ENCODE data around the gene CACNG5.

Gene CACNG5

DNA sequence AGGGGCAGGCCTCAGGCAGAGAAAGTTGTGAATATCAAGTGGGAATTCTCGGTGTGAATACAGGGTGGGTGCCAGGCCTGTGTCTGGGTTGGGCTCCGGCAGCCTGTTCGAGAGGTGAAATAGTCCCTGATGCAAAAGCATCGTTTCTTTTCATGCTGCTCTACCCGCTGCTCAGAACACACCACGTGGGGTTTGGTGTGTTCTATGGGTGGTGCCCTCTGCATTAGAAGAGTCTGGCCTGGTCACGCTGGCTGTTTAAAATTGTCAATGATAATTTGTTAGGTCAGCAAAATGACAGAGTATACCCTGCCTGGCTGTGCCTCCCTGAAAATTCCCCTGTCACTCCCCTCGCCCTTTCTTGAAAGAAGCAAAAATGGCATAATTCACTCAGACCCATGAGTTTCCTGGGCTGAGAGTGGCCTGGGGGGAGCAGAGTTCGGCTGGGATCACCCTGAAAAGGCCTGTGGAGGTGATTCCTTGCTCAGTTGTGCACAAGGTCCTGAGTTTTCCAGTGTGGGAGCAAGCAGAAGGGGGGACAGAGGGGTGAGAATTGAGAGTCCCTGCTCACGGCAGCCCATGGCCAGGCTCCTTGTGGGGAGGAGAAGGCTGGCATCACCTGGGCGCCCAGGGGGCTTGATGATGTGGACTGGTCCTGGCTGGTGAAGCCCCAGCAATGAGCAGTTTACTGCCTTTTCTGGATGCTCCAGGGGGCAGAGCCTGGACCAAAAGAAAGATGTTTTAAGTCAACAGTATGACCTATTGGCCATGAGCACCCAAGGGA lies 3.2 kb downstream of the CACNG5 start:
- DNase-seq (ENCODE audit: low read depth, low spot score), result no peak
- TF ChIP-seq FOXP2 (optimal IDR thresholded peaks at IDR 0.05; ENCODE audit: control extremely low read depth, extremely low read length, insufficient read depth), result no peak
- TF ChIP-seq POLR2AphosphoS5 (IDR thresholded peaks at IDR 0.05; ENCODE audit: borderline replicate concordance, low read depth, low read length), result no peak
- TF ChIP-seq EZH2 (IDR thresholded peaks at IDR 0.05), result no peak
- no peak overlapping the region for H3K9ac ChIP-seq (ENCODE audit: insufficient read length)
- H3K36me3 ChIP-seq (ENCODE audit: insufficient read depth, low read length), result no peaks in the 10 kb centered on the region
- no peak overlapping the region for H3K4me3 ChIP-seq
- H3K9me3 ChIP-seq (ENCODE audit: low read depth, low read length), result no peaks in the 10 kb centered on the region
- H3K27ac ChIP-seq, result no peak overlapping the region

DNA sequence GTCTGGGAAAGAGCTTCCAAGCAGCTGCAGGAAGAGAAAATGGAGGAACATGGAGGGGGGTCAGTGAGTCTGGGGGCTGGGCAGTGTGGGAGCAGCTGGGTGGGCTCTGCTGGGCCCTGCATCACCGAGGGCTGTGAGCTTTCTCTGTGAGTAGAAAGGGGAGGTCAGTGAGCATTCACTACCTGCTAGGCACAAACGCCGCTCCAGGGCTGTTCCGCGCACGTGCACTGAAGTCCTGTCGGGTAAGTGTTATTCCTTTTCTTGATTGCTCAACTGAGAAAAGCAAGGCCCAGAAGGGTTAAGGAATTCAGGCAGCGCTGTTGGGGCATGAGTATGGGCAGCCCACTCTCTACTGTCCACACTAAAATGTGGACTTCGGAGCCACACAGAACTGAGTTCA lies 4.7 kb downstream of the CACNG5 start:
- Histone ChIP-seq H3K9me3 (ENCODE audit: low read depth, low read length) (no peaks in the 10 kb centered on the region), H3K4me3 (no peak overlapping the region), H3K36me3 (ENCODE audit: insufficient read depth, low read length) (no peaks in the 10 kb centered on the region), H3K9ac (ENCODE audit: insufficient read length) (no peak overlapping the region), H3K27ac (no peak overlapping the region)
- TF ChIP-seq EZH2 (IDR thresholded peaks at IDR 0.05) (no peak), FOXP2 (optimal IDR thresholded peaks at IDR 0.05; ENCODE audit: control extremely low read depth, extremely low read length, insufficient read depth) (no peak), POLR2AphosphoS5 (IDR thresholded peaks at IDR 0.05; ENCODE audit: borderline replicate concordance, low read depth, low read length) (no peak)
- DNase-seq (ENCODE audit: low read depth, low spot score), result no peak

DNA sequence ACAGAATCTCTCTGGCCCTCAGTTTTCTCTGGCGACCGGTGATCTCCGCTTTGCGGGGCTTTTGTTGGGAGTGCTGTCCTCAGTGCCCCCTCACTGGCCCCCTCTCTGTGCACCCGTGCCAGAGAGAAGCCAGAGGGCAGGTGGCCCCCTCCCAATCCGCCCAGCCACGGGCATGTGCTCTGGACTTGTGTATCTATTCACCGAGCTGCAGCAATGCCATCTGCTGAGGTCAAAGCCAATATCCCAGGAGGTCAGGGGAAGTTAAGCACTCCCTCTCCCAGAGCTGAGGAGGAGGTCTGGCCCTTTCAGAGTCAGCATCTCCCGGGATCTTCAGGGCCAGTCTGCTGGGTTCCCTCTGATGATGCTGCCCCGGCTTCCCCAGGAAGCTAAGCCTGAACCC lies 5.1 kb downstream of the CACNG5 start:
- H3K4me3 ChIP-seq, result no peak overlapping the region
- TF ChIP-seq EZH2 (IDR thresholded peaks at IDR 0.05), result no peak
- no peak overlapping the region for H3K27ac ChIP-seq
- no peak overlapping the region for H3K9ac ChIP-seq (ENCODE audit: insufficient read length)
- no peaks in the 10 kb centered on the region for H3K36me3 ChIP-seq (ENCODE audit: insufficient read depth, low read length)
- DNase-seq (ENCODE audit: low read depth, low spot score), result no peak
- no peaks in the 10 kb centered on the region for H3K9me3 ChIP-seq (ENCODE audit: low read depth, low read length)

DNA sequence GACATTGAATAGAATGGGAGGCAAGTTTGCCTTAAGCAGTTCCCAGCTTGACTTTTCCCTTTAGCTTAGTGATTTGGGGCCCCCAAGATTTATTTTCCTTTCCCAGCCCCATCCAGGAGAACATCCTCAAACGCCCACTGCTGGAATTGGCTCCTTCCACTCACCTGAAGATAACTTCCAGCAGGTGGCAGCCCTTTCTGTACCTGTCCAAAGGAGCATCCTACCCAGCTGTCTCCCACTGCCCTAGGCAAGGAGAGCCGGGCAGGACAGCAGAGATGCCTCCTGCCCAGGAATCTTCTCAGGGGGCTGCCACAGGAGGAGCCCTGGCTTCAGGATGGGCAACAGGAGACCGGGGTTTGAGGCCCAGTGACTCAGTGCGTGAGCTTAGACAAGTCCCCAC lies 6.4 kb downstream of the CACNG5 start:
- DNase-seq (ENCODE audit: low read depth, low spot score), result no peak
- Histone ChIP-seq H3K9me3 (ENCODE audit: low read depth, low read length) (no peaks in the 10 kb centered on the region), H3K36me3 (ENCODE audit: insufficient read depth, low read length) (no peaks in the 10 kb centered on the region), H3K9ac (ENCODE audit: insufficient read length) (no peak overlapping the region), H3K27ac (no peak overlapping the region), H3K4me3 (no peak overlapping the region)
- TF ChIP-seq EZH2 (IDR thresholded peaks at IDR 0.05), result no peak
- TF ChIP-seq POLR2AphosphoS5 (IDR thresholded peaks at IDR 0.05; ENCODE audit: borderline replicate concordance, low read depth, low read length), result no peak
- TF ChIP-seq FOXP2 (optimal IDR thresholded peaks at IDR 0.05; ENCODE audit: control extremely low read depth, extremely low read length, insufficient read depth), result no peak

- Histone ChIP-seq H3K27ac (no peak overlapping the region), H3K36me3 (ENCODE audit: insufficient read depth, low read length) (no peaks in the 10 kb centered on the region), H3K9me3 (ENCODE audit: low read depth, low read length) (no peaks in the 10 kb centered on the region), H3K4me3 (no peak overlapping the region), H3K9ac (ENCODE audit: insufficient read length) (no peak overlapping the region)
- DNase-seq (ENCODE audit: low read depth, low spot score), result no peak
- TF ChIP-seq EZH2 (IDR thresholded peaks at IDR 0.05), result no peak
- TF ChIP-seq POLR2AphosphoS5 (IDR thresholded peaks at IDR 0.05; ENCODE audit: borderline replicate concordance, low read depth, low read length), result no peak
- TF ChIP-seq FOXP2 (optimal IDR thresholded peaks at IDR 0.05; ENCODE audit: control extremely low read depth, extremely low read length, insufficient read depth), result no peak
These were observed 6.8 kb downstream of the CACNG5 start for GRCh38 chr17:66841744-66842143.

DNA sequence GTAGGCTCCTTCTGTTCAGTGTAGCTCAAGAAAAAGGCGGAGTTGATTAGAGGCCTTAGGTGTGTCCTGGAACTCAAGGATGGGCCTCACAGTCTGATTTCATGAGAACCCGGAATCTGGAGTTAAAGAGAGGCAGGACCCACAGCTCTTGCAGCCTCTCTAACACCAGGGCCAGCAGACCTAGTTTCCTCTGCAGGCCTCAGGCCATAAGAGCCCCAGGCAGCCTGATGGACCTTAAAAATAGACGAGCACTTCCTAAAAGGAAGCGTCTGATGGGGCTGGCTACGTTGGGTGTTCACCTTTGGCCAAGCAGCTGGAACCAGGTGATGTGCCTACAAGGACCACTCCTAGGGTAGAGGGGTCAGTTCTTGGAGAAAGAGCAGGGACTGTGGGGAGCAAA lies 7.6 kb downstream of the CACNG5 start:
- DNase-seq (ENCODE audit: low read depth, low spot score), result no peak
- Histone ChIP-seq H3K9me3 (ENCODE audit: low read depth, low read length) (no peaks in the 10 kb centered on the region), H3K4me3 (no peak overlapping the region), H3K27ac (no peak overlapping the region), H3K9ac (ENCODE audit: insufficient read length) (no peak overlapping the region), H3K36me3 (ENCODE audit: insufficient read depth, low read length) (no peaks in the 10 kb centered on the region)
- no peak for TF ChIP-seq EZH2 (IDR thresholded peaks at IDR 0.05)
- TF ChIP-seq POLR2AphosphoS5 (IDR thresholded peaks at IDR 0.05; ENCODE audit: borderline replicate concordance, low read depth, low read length), result no peak
- no peak for TF ChIP-seq FOXP2 (optimal IDR thresholded peaks at IDR 0.05; ENCODE audit: control extremely low read depth, extremely low read length, insufficient read depth)

DNA sequence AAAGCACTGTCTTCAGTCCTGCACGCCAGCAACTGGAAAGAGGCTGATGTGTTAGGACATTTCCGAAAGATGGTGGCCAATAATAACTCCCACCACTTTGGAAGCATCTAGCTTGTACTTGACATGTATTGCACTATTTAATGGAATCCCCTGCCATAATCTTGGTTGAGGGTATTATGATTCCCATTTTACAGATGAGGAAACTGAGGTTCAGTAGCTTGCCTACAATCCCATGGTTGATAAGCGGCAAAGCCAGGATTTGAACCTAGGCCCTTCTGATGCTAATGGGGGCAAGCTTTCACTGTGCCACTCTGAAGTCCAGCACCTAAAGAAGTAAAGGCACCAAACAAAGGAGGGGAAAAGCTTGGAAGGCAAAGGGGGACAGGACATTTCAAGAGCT lies 8.0 kb downstream of the CACNG5 start:
- DNase-seq (ENCODE audit: low read depth, low spot score), result no peak
- Histone ChIP-seq H3K4me3 (no peak overlapping the region), H3K27ac (no peak overlapping the region), H3K9me3 (ENCODE audit: low read depth, low read length) (no peaks in the 10 kb centered on the region), H3K36me3 (ENCODE audit: insufficient read depth, low read length) (no peaks in the 10 kb centered on the region), H3K9ac (ENCODE audit: insufficient read length) (no peak overlapping the region)
- TF ChIP-seq POLR2AphosphoS5 (IDR thresholded peaks at IDR 0.05; ENCODE audit: borderline replicate concordance, low read depth, low read length) (no peak), EZH2 (IDR thresholded peaks at IDR 0.05) (no peak), FOXP2 (optimal IDR thresholded peaks at IDR 0.05; ENCODE audit: control extremely low read depth, extremely low read length, insufficient read depth) (no peak)

DNA sequence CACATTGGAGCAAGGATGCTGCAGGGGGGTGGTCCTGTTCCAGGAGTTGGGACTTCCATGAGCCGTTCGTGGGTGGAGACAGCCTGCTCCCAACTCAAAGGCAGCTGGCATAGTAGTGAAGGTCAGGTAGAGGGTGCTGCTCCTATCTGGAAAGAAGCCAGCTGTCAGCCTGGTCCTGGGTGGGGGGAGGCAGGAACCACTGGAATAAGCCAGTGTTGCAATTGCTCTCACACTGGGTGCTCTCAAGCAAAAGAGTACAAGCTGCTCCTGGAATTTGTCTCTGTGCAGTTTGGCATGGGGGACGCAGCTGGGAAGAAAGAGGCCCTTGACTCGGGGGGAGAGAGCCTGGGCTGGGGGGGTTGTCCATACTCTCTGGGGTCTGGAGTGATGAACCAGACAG lies 8.7 kb downstream of the CACNG5 start:
- no peaks in the 10 kb centered on the region for H3K9me3 ChIP-seq (ENCODE audit: low read depth, low read length)
- no peak for DNase-seq (ENCODE audit: low read depth, low spot score)
- H3K4me3 ChIP-seq, result no peak overlapping the region
- TF ChIP-seq FOXP2 (optimal IDR thresholded peaks at IDR 0.05; ENCODE audit: control extremely low read depth, extremely low read length, insufficient read depth) (no peak), POLR2AphosphoS5 (IDR thresholded peaks at IDR 0.05; ENCODE audit: borderline replicate concordance, low read depth, low read length) (no peak), EZH2 (IDR thresholded peaks at IDR 0.05) (no peak)
- no peaks in the 10 kb centered on the region for H3K36me3 ChIP-seq (ENCODE audit: insufficient read depth, low read length)
- no peak overlapping the region for H3K27ac ChIP-seq
- no peak overlapping the region for H3K9ac ChIP-seq (ENCODE audit: insufficient read length)

DNA sequence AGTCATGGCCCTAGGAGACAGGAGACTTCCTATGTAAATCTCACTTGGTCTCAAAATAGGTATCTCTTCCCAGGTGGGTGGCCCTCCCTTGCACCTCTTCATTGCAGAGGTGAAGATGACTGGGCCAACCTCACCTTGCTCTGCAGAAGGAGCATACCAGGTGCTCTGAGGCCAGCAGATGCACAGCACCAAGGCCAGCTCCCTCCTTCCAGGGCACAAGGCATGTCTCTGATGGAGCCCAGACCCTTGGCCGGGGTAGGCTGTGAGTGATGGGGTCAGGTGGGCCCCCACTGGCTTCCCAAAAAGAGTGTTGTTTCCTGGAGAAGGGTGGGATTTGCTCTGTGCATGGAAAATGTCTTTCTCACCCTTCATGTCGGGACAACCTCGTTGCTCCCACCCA lies 12.8 kb downstream of the CACNG5 start:
- no peaks in the 10 kb centered on the region for H3K36me3 ChIP-seq (ENCODE audit: insufficient read depth, low read length)
- DNase-seq (ENCODE audit: low read depth, low spot score), result no peak
- no peak overlapping the region for H3K9ac ChIP-seq (ENCODE audit: insufficient read length)
- TF ChIP-seq EZH2 (IDR thresholded peaks at IDR 0.05) (no peak), POLR2AphosphoS5 (IDR thresholded peaks at IDR 0.05; ENCODE audit: borderline replicate concordance, low read depth, low read length) (no peak), FOXP2 (optimal IDR thresholded peaks at IDR 0.05; ENCODE audit: control extremely low read depth, extremely low read length, insufficient read depth) (no peak)
- H3K27ac ChIP-seq, result no peak overlapping the region
- H3K9me3 ChIP-seq (ENCODE audit: low read depth, low read length), result no peaks in the 10 kb centered on the region
- H3K4me3 ChIP-seq, result no peak overlapping the region
